HepG2 (cell line): ENCODE data around the gene IRS1. TPM values are rescaled to one million over a fixed set of nuclear protein-coding genes. Genes with fewer than 3 reads are reported as not detected.

ENCODE experiments used
- BCLAF1 ChIP-seq: fragments of 450-650 bp; IDR thresholded peaks from 2 replicates; pipeline ENCODE4 v1.6.1; 2017; ENCODE audit warnings: mild to moderate bottlenecking
- CENPX ChIP-seq: sonication (generic); formaldehyde crosslinking; IDR thresholded peaks from 2 replicates; pipeline ENCODE4 v1.9.0; 2021; ENCODE audit warnings: mild to moderate bottlenecking, missing genetic modification reagents, moderate library complexity
- CREBL2 ChIP-seq: sonication (generic); formaldehyde crosslinking; IDR thresholded peaks from 2 replicates; pipeline ENCODE4 v1.8.1; 2023; ENCODE audit warnings: missing genetic modification reagents, mild to moderate bottlenecking, borderline replicate concordance
- E2F5 ChIP-seq: sonication (generic); formaldehyde crosslinking; conservative IDR thresholded peaks from 2 replicates; pipeline ENCODE4 v1.4.0; 2020; ENCODE audit warnings: missing genetic modification reagents
- EP300 ChIP-seq, 3 experiments: sonication (generic) in 1 of 3; formaldehyde crosslinking in 1 of 3; IDR thresholded peaks; 2 replicates each; pipeline versions ENCODE4 v1.5.1 to v1.6.1; 2011 to 2020; ENCODE audit warnings: low read depth in 2 of 3, low read length in 2 of 3, borderline replicate concordance in 1 of 3, improper control_type of control experiment in 1 of 3, mild to moderate bottlenecking in 1 of 3, missing genetic modification reagents in 1 of 3, moderate library complexity in 1 of 3
- HOXA5 ChIP-seq: sonication (generic); formaldehyde crosslinking; IDR thresholded peaks from 2 replicates; pipeline ENCODE4 v1.4.0; 2020; ENCODE audit warnings: missing genetic modification reagents
- IKZF4 ChIP-seq: sonication (generic); formaldehyde crosslinking; IDR thresholded peaks from 2 replicates; pipeline ENCODE4 v1.5.1; 2020; ENCODE audit warnings: borderline replicate concordance, mild to moderate bottlenecking, low read depth, missing genetic modification reagents; ENCODE audit errors: not compliant biosample characterization
- MAFK ChIP-seq, 2 experiments: IDR thresholded peaks in 1 of 2; conservative IDR thresholded peaks in 1 of 2; 2 replicates each; pipeline ENCODE4 v1.6.1; 2011; ENCODE audit warnings: improper control_type of control experiment in 2 of 2, low read length in 2 of 2
- MIER3 ChIP-seq: IDR thresholded peaks from 2 replicates; pipeline ENCODE4 v1.6.1; 2016; ENCODE audit warnings: missing compliant biosample characterization, borderline replicate concordance
- MLLT10 ChIP-seq: sonication (generic); formaldehyde crosslinking; IDR thresholded peaks from 2 replicates; pipeline ENCODE4 v1.4.0; 2020; ENCODE audit warnings: missing genetic modification reagents
- NFIC ChIP-seq: IDR thresholded peaks from 2 replicates; pipeline ENCODE4 v1.6.1; 2012; ENCODE audit warnings: mild to moderate bottlenecking, low read length, inconsistent platforms
- NFKB2 ChIP-seq: sonication (generic); formaldehyde crosslinking; IDR thresholded peaks from 2 replicates; pipeline ENCODE4 v1.4.0; 2020; ENCODE audit warnings: missing genetic modification reagents, borderline replicate concordance
- POGK ChIP-seq: sonication (generic); formaldehyde crosslinking; conservative IDR thresholded peaks from 2 replicates; pipeline ENCODE4 v1.8.0; 2022; ENCODE audit warnings: mild to moderate bottlenecking, moderate library complexity, missing genetic modification reagents
- PPARG ChIP-seq: conservative IDR thresholded peaks from 2 replicates; pipeline ENCODE4 v1.6.1; 2016; ENCODE audit warnings: missing biosample characterization, missing genetic modification reagents
- SP4 ChIP-seq: sonication (generic); formaldehyde crosslinking; IDR thresholded peaks from 2 replicates; pipeline ENCODE4 v1.8.1; 2023; ENCODE audit warnings: mild to moderate bottlenecking, missing genetic modification reagents
- TCF7 ChIP-seq: sonication (generic); IDR thresholded peaks from 2 replicates; pipeline ENCODE4 v1.6.1; 2016; ENCODE audit warnings: antibody characterized with exemption, low read depth
- THYN1 ChIP-seq: sonication (generic); formaldehyde crosslinking; IDR thresholded peaks from 2 replicates; pipeline ENCODE4 v1.8.1; 2023; ENCODE audit warnings: low read depth, mild to moderate bottlenecking, moderate library complexity, missing genetic modification reagents, borderline replicate concordance
- TMF1 ChIP-seq: sonication (generic); formaldehyde crosslinking; IDR thresholded peaks from 2 replicates; pipeline ENCODE4 v1.8.1; 2022; ENCODE audit warnings: low read depth, missing genetic modification reagents
- ZFP82 ChIP-seq: sonication (generic); formaldehyde crosslinking; IDR thresholded peaks from 2 replicates; pipeline ENCODE4 v1.5.1; 2020; ENCODE audit warnings: mild to moderate bottlenecking, missing genetic modification reagents, borderline replicate concordance
- ZNF598 ChIP-seq: sonication (generic); formaldehyde crosslinking; IDR thresholded peaks from 2 replicates; pipeline ENCODE4 v1.5.1; 2020; ENCODE audit warnings: mild to moderate bottlenecking, missing genetic modification reagents, borderline replicate concordance
- ZNF710 ChIP-seq: sonication (generic); formaldehyde crosslinking; IDR thresholded peaks from 2 replicates; pipeline ENCODE4 v1.5.0; 2020; ENCODE audit warnings: mild to moderate bottlenecking, missing genetic modification reagents, borderline replicate concordance
- polyA plus RNA-seq, 8 experiments: library from polyadenylated mRNA; depleted of rRNA in 3 of 8; stranded (reverse) in 7 of 8; unstranded in 1 of 8; fragments of >200 nt; fragmentation: Illumina TruSeq in 4 of 8; extraction: Trizol in 4 of 8; gene quantifications; 2 replicates each; pipeline versions ENCODE4 v1.2.1 to v1.2.3, GENCODE V29; 2011 to 2016; ENCODE audit warnings: low read depth in 4 of 8, missing spikeins in 1 of 8, mixed read lengths in 1 of 8; ENCODE audit not compliant: insufficient read depth in 1 of 8
- total RNA-seq, 5 experiments: library from RNA; depleted of rRNA; stranded (reverse); fragments of >200 nt; fragmentation: Illumina TruSeq; extraction: Trizol; gene quantifications; 2 replicates each; pipeline ENCODE4 v1.2.3, GENCODE V29; 2016; ENCODE audit warnings: low read depth in 1 of 5

The IRS1 gene
- total and polyA plus RNA-seq, 2 of the 13 experiments (the other 11 are each of a cell fraction or from before 2014, with no cell fraction given), result 8.7 to 9.0 TPM

GRCh38 chr2:226733189-226733858, 66.3 kb downstream of the IRS1 start (continued):
- TF ChIP-seq ZFP82, result peak; percentile 87; the same call in 1 of the 2 replicates
- TF ChIP-seq NFIC, result peak; percentile 99
- no peak for TF ChIP-seq E2F5 (CRISPR knock-in tag)
- TF ChIP-seq PPARG (CRISPR knock-in tag), result peak; percentile 93
- no peak for TF ChIP-seq MLLT10 (CRISPR knock-in tag)
- TF ChIP-seq MAFK (conservative IDR thresholded peaks at IDR 0.05 in 1 of 2, IDR thresholded peaks at IDR 0.05 in 1 of 2; ENCODE audit: low read length in 2 of 2), result peak; percentile 56 to 73; a peak in 3 of 4 replicates
- no peak for TF ChIP-seq CENPX (CRISPR knock-in tag)
- TF ChIP-seq THYN1 (CRISPR knock-in tag), result no peak
- TF ChIP-seq SP4 (CRISPR knock-in tag), result no peak
- TF ChIP-seq ZNF598, result no peak
- no peak for TF ChIP-seq CREBL2
- no peak for TF ChIP-seq IKZF4
- TF ChIP-seq BCLAF1, result no peak
- TF ChIP-seq TCF7, result peak; percentile 84
- TF ChIP-seq HOXA5, result peak; percentile 56; the same call in 1 of the 2 replicates
- TF ChIP-seq TMF1, result no peak
- peak; percentile 49; the same call in 1 of the 2 replicates for TF ChIP-seq ZNF710 (CRISPR knock-in tag)
- peak; percentile 87 to 99 for TF ChIP-seq EP300 (IDR thresholded peaks at IDR 0.05; ENCODE audit: low read depth in 2 of 2, low read length in 2 of 2)
- TF ChIP-seq EP300 (CRISPR knock-in tag; IDR thresholded peaks at IDR 0.05; ENCODE audit: borderline replicate concordance), result peak; percentile 92
- TF ChIP-seq MIER3 (CRISPR knock-in tag), result peak; percentile 82; the same call in 1 of the 2 replicates
- TF ChIP-seq NFKB2 (CRISPR knock-in tag), result no peak
- TF ChIP-seq POGK (CRISPR knock-in tag), result peak; percentile 58; the same call in 1 of the 2 replicates
